H1 (cell line): ENCODE measurements around the gene FCHO1. TPM values are rescaled to one million over a fixed set of nuclear protein-coding genes. Genes with fewer than 3 reads are reported as not detected.
A peak's percentile ranks its signal among the peaks of the same experiment; 100 is the strongest.

Source experiments
- CTCF ChIA-PET: fragments of 300-600 bp; sonication (Branson Sonifier 250); formaldehyde crosslinking; loops from one replicate; lab custom pipeline; 2021; ENCODE audit not compliant: partially characterized antibody; lab: Charles Lee
- POLR2A ChIA-PET: fragments of 300-600 bp; sonication (Branson Sonifier 250); formaldehyde crosslinking; loops from one replicate; lab custom pipeline; 2021; ENCODE audit warnings: inconsistent platforms; ENCODE audit not compliant: partially characterized antibody; lab: Charles Lee
- DNase-seq, 2 experiments: peaks; one replicate each; pipeline versions ENCODE4 v3.0.0 to v3.0.0-alpha.2; 2010 to 2022; ENCODE audit warnings: low spot score in 2 of 2, low read depth in 1 of 2, mixed read lengths in 1 of 2
- FAIRE-seq: peaks from 2 replicates; lab custom pipeline; 2011; peaks lifted over from hg19 to GRCh38; lab: Jason Lieb, UNC
- H2AFZ ChIP-seq: 2 replicates; pipeline ENCODE4 v1.8.1; 2012; ENCODE audit warnings: low read length, inconsistent platforms
- H2AK5ac ChIP-seq: 2 replicates; pipeline ENCODE4 v1.6.1; 2013; ENCODE audit warnings: low read depth, low read length
- H2BK120ac ChIP-seq: replicated peaks from 2 replicates; pipeline ENCODE3; 2013; ENCODE audit warnings: low read depth, low read length, inconsistent platforms
- H2BK12ac ChIP-seq: 2 replicates; pipeline ENCODE4 v1.6.1; 2013; ENCODE audit warnings: low read depth, low read length
- H2BK15ac ChIP-seq: 2 replicates; pipeline ENCODE4 v1.6.1; 2013; ENCODE audit warnings: low read length
- H2BK20ac ChIP-seq: 2 replicates; pipeline ENCODE4 v1.6.1; 2013; ENCODE audit warnings: low read length
- H2BK5ac ChIP-seq: 2 replicates; pipeline ENCODE4 v1.6.1; 2013; ENCODE audit warnings: low read depth, low read length
- H3K14ac ChIP-seq: 2 replicates; pipeline ENCODE4 v1.6.1; 2013; ENCODE audit warnings: inconsistent platforms; ENCODE audit not compliant: insufficient read length
- H3K18ac ChIP-seq: 2 replicates; pipeline ENCODE4 v1.6.1; 2013; ENCODE audit warnings: low read length; ENCODE audit errors: extremely low read depth
- H3K23ac ChIP-seq: 2 replicates; pipeline ENCODE4 v1.6.1; 2013; ENCODE audit warnings: inconsistent platforms; ENCODE audit not compliant: insufficient read length
- H3K23me2 ChIP-seq: 2 replicates; pipeline ENCODE4 v1.6.1; 2013; ENCODE audit warnings: low read depth, low read length
- H3K27ac ChIP-seq: 2 replicates; pipeline ENCODE4 v1.6.1; 2011; ENCODE audit warnings: low read depth, low read length, inconsistent platforms
- H3K27me3 ChIP-seq, 4 experiments: replicated peaks in 1 of 4; 1 replicate in 1 of 4; 2 replicates in 3 of 4; pipeline versions ENCODE4 v1.6.1 to v1.8.1; 2011 to 2013; ENCODE audit warnings: low read length in 3 of 4, mild to moderate bottlenecking in 3 of 4, inconsistent platforms in 2 of 4, mixed read lengths in 2 of 4, moderate library complexity in 1 of 4; ENCODE audit not compliant: control insufficient read depth in 3 of 4, insufficient read depth in 3 of 4; ENCODE audit errors: extremely low read depth in 1 of 4
- H3K36me3 ChIP-seq, 4 experiments: 2 replicates each; pipeline versions ENCODE4 v1.6.1 to v1.8.1; 2011 to 2013; ENCODE audit warnings: mild to moderate bottlenecking in 4 of 4, low read length in 3 of 4, moderate library complexity in 2 of 4, control low read depth in 1 of 4, inconsistent platforms in 1 of 4; ENCODE audit not compliant: insufficient read depth in 4 of 4, control insufficient read depth in 2 of 4
- H3K4ac ChIP-seq: replicated peaks from 2 replicates; pipeline ENCODE3; 2013; ENCODE audit warnings: low read length, low read depth, mixed read lengths, inconsistent platforms; ENCODE audit not compliant: insufficient read length
- H3K4me1 ChIP-seq, 4 experiments: replicated peaks in 1 of 4; 1 replicate in 1 of 4; 2 replicates in 3 of 4; pipeline versions ENCODE4 v1.6.1 to v1.8.1; 2011 to 2013; ENCODE audit warnings: low read length in 3 of 4, inconsistent platforms in 2 of 4, mixed read lengths in 1 of 4; ENCODE audit not compliant: insufficient read depth in 4 of 4, control insufficient read depth in 3 of 4
- H3K4me2 ChIP-seq, 2 experiments: 2 replicates each; pipeline versions ENCODE4 v1.6.1 to v1.8.1; 2011 to 2013; ENCODE audit warnings: low read depth in 2 of 2, low read length in 2 of 2, control low read depth in 1 of 2, inconsistent platforms in 1 of 2, mild to moderate bottlenecking in 1 of 2; ENCODE audit not compliant: insufficient read depth in 1 of 2
- H3K4me3 ChIP-seq, 4 experiments: fragments of 200-600, 300-600 bp in 1 of 4; sonication (generic), shearing (Covaris generic), sonication (Bioruptor Twin) in 1 of 4; 2 replicates each; pipeline versions ENCODE4 v1.5.1 to v1.8.1; 2011 to 2016; ENCODE audit warnings: low read length in 4 of 4, low read depth in 3 of 4, control low read depth in 2 of 4, inconsistent platforms in 2 of 4, mild to moderate bottlenecking in 2 of 4, mixed read lengths in 1 of 4, moderate library complexity in 1 of 4; ENCODE audit not compliant: insufficient read depth in 2 of 4; ENCODE audit errors: extremely low read depth in 1 of 4
- H3K56ac ChIP-seq: replicated peaks from 2 replicates; pipeline ENCODE3; 2013; ENCODE audit warnings: low read depth, mild to moderate bottlenecking, mixed read lengths, low read length, inconsistent platforms; ENCODE audit not compliant: insufficient read length
- H3K79me1 ChIP-seq: 2 replicates; pipeline ENCODE4 v1.6.1; 2013; ENCODE audit warnings: low read depth, low read length, control low read depth
- H3K79me2 ChIP-seq, 2 experiments: 2 replicates each; pipeline versions ENCODE4 v1.6.1 to v1.8.1; 2012 to 2013; ENCODE audit warnings: low read length in 2 of 2, mild to moderate bottlenecking in 2 of 2, inconsistent platforms in 1 of 2; ENCODE audit not compliant: insufficient read depth in 2 of 2, control insufficient read depth in 1 of 2
- H3K9ac ChIP-seq, 4 experiments: replicated peaks in 1 of 4; 1 replicate in 1 of 4; 2 replicates in 3 of 4; pipeline versions ENCODE4 v1.6.1 to v1.8.1; 2011 to 2013; ENCODE audit warnings: low read depth in 3 of 4, low read length in 3 of 4, control low read depth in 2 of 4, mild to moderate bottlenecking in 2 of 4, moderate library complexity in 2 of 4, inconsistent platforms in 1 of 4; ENCODE audit errors: extremely low read depth in 1 of 4
- H3K9me3 ChIP-seq, 2 experiments: 2 replicates each; pipeline versions ENCODE4 v1.6.1 to v1.8.1; 2012 to 2013; ENCODE audit warnings: mild to moderate bottlenecking in 2 of 2, moderate library complexity in 2 of 2, control low read depth in 1 of 2, inconsistent platforms in 1 of 2, low read depth in 1 of 2, low read length in 1 of 2, mixed read lengths in 1 of 2; ENCODE audit not compliant: insufficient read depth in 2 of 2
- H4K20me1 ChIP-seq, 2 experiments: replicated peaks in 1 of 2; 2 replicates each; pipeline versions ENCODE3 to v1.8.1; 2011 to 2013; ENCODE audit warnings: inconsistent platforms in 2 of 2, low read length in 2 of 2, mild to moderate bottlenecking in 1 of 2; ENCODE audit not compliant: insufficient read depth in 2 of 2, control insufficient read depth in 1 of 2
- H4K5ac ChIP-seq: 2 replicates; pipeline ENCODE4 v1.6.1; 2013; ENCODE audit warnings: low read length, low read depth, mixed read lengths, inconsistent platforms; ENCODE audit not compliant: insufficient read length
- H4K8ac ChIP-seq: 2 replicates; pipeline ENCODE4 v1.8.0; 2013; ENCODE audit warnings: mild to moderate bottlenecking, moderate library complexity, low read length, inconsistent platforms; ENCODE audit not compliant: insufficient read depth; ENCODE audit errors: extremely low read depth
- H4K91ac ChIP-seq: replicated peaks from 2 replicates; pipeline ENCODE3; 2013; ENCODE audit warnings: low read length, mixed read lengths, inconsistent platforms; ENCODE audit not compliant: insufficient read length
- HDAC2 ChIP-seq, 2 experiments: fragments of 300-600 bp in 1 of 2; sonication (generic) in 1 of 2; IDR thresholded peaks; 2 replicates each; pipeline ENCODE4 v1.6.1; 2011 to 2012; ENCODE audit warnings: low read depth in 2 of 2, low read length in 2 of 2, mild to moderate bottlenecking in 2 of 2, moderate library complexity in 2 of 2, borderline replicate concordance in 1 of 2, inconsistent platforms in 1 of 2
- KDM4A ChIP-seq: IDR thresholded peaks from one replicate; pipeline ENCODE4 v1.7.1; 2012; ENCODE audit warnings: low read depth, mild to moderate bottlenecking, moderate library complexity, low read length, inconsistent platforms; ENCODE audit not compliant: severe bottlenecking
- SUZ12 ChIP-seq: fragments of 200-600 bp; sonication (generic); IDR thresholded peaks from 2 replicates; pipeline ENCODE4 v1.6.1; 2012; ENCODE audit warnings: mild to moderate bottlenecking, inconsistent platforms, low read length, moderate library complexity, mixed read lengths
- TAF7 ChIP-seq: optimal IDR thresholded peaks from 2 replicates; pipeline ENCODE3; 2011; ENCODE audit warnings: low read depth, mild to moderate bottlenecking, inconsistent platforms, low read length, moderate library complexity, borderline replicate concordance
- WGBS, 2 experiments: shearing (Covaris generic) in 1 of 2; methylation state at CpG; one replicate each; pipeline versions ENCODE4 v1.1.6 to v1.1.7; 2013 to 2015; ENCODE audit warnings: low lambda C conversion rate in 2 of 2, mixed read lengths in 2 of 2, inconsistent platforms in 1 of 2, low coverage in 1 of 2, missing lambda C conversion rate in 1 of 2; ENCODE audit not compliant: insufficient replicate concordance in 2 of 2, insufficient coverage in 1 of 2, insufficient read length in 1 of 2; ENCODE audit errors: extremely low coverage in 1 of 2, missing lambda C conversion rate in 1 of 2; 5-methylcytosine and 5-hydroxymethylcytosine counted together
- long read RNA-seq, 2 experiments: library from RNA in 1 of 2; library from capped mRNA in 1 of 2; stranded (forward); transcript quantifications; one replicate each; pipeline ENCODE4 v2.0.0, GENCODE V29; 2021; ENCODE audit warnings: inconsistent platforms in 1 of 2
- polyA minus RNA-seq, 3 experiments: library from RNA; depleted of rRNA, polyadenylated mRNA; stranded (reverse); fragments of >200 nt; gene quantifications; 1 replicate in 2 of 3; 2 replicates in 1 of 3; pipeline ENCODE4 v1.2.3, GENCODE V29; 2011
- polyA plus RNA-seq, 7 experiments: library from polyadenylated mRNA; depleted of rRNA in 3 of 7; stranded (reverse) in 5 of 7; unstranded in 2 of 7; fragments of >200 nt in 5 of 7; fragments of 200-250 nt in 2 of 7; gene quantifications; 1 replicate in 5 of 7; 2 replicates in 1 of 7; 4 replicates in 1 of 7; pipeline versions ENCODE4 v1.2.1 to v1.2.3, GENCODE V29; 2011 to 2013; ENCODE audit warnings: missing spikeins in 2 of 7, mixed read lengths in 2 of 7
- total RNA-seq: library from RNA; stranded (reverse); fragmentation: NEBNext Ultra II Directional; extraction: Animal tissue kit (Norgen Biotek cat#: 25700); gene quantifications from 2 replicates; pipeline ENCODE4 v1.2.1, GENCODE V29; 2021

The FCHO1 gene, protein sequence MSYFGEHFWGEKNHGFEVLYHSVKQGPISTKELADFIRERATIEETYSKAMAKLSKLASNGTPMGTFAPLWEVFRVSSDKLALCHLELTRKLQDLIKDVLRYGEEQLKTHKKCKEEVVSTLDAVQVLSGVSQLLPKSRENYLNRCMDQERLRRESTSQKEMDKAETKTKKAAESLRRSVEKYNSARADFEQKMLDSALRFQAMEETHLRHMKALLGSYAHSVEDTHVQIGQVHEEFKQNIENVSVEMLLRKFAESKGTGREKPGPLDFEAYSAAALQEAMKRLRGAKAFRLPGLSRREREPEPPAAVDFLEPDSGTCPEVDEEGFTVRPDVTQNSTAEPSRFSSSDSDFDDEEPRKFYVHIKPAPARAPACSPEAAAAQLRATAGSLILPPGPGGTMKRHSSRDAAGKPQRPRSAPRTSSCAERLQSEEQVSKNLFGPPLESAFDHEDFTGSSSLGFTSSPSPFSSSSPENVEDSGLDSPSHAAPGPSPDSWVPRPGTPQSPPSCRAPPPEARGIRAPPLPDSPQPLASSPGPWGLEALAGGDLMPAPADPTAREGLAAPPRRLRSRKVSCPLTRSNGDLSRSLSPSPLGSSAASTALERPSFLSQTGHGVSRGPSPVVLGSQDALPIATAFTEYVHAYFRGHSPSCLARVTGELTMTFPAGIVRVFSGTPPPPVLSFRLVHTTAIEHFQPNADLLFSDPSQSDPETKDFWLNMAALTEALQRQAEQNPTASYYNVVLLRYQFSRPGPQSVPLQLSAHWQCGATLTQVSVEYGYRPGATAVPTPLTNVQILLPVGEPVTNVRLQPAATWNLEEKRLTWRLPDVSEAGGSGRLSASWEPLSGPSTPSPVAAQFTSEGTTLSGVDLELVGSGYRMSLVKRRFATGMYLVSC
- total RNA-seq: 25.9 and 27.0 TPM in 2 replicates
- 13.0 and 19.5 TPM in 2 replicates for polyA plus RNA-seq (2011; rRNA removed)
- 7.2 TPM for polyA plus RNA-seq (2011; cell fraction: cytosol; rRNA removed)
- 18.3 TPM for polyA plus RNA-seq (2011; cell fraction: nucleus; rRNA removed)
- polyA plus RNA-seq (2012, experiment 1 of 2): 16.1 to 33.3 TPM (median 30.3 TPM) in 4 replicates
- 31.0 TPM for polyA plus RNA-seq (2012, experiment 2 of 2)
- 32.3 TPM for polyA plus RNA-seq (2013, experiment 1 of 2)
- 30.1 TPM for polyA plus RNA-seq (2013, experiment 2 of 2)
- 7.4 and 12.0 TPM in 2 replicates for polyA minus RNA-seq (2011; rRNA and poly(A)+ RNA removed)
- polyA minus RNA-seq (2011; cell fraction: cytosol; rRNA and poly(A)+ RNA removed): 10.9 TPM
- polyA minus RNA-seq (2011; cell fraction: nucleus; rRNA and poly(A)+ RNA removed): 27.5 TPM
- long read RNA-seq, experiment 1, partial matches to known transcripts: 41 of 49 reads
- long read RNA-seq, experiment 1, other reads (novel, unspliced or antisense): 8 of 49 reads
- long read RNA-seq, experiment 2, partial matches to known transcripts: 15 of 18 reads
- long read RNA-seq, experiment 2, other reads (novel, unspliced or antisense): 3 of 18 reads

DNA sequence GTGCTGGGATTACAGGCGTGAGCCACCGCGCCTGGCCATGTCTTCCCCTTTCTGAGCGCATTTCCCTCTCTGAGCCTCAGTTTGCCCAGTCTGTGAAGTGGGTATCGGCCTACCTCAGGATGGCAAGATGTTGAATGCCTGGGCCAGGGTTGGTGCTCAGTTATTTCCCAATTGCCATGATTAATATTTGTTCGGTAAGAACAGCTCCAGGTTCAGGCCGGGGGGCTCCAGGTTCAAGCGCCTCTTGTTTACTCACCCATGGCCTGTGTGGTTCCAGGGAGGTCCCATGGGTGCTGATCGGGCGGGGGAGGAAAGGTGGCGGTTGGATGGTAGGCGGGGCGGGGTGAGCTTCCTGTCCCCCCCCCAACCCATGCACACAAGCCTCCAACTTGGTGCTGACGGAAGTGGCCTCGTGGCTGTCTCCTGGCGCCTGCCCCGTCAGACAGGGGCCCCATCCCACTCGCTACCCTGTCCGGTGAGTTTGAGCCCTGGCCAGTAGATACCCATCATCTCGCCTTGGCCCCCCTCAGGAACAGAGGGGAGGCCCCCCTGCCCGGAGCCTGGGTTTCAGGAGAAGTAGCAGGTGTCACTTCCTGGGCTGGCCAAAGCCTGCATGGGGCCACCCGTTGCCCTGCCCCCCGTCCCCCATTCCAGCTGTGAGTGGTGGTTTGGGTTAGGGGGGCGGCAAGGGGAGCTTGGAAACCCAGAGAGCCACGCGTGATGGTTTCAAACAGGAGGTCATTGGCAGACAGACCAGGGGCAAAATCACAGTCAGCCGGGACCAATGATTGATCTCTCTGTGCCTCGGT is at the start of gene FCHO1:
FCHO1 (plus strand) TSS at position 375 of the 809 bp plus-strand sequence. CDS start 3,688 bp downstream, outside the sequence.
- H2BK120ac ChIP-seq: no peak within 1 kb of the TSS
- no peaks in the 10 kb centered on the region for H3K79me2 ChIP-seq
- no peak within 1 kb of the TSS for H3K18ac ChIP-seq
- no peak within 1 kb of the TSS for H3K9ac ChIP-seq
- H3K23me2 ChIP-seq: peaks cover 5% of the 10 kb centered on the region; the same call in 1 of the 2 replicates
- no peak within 1 kb of the TSS for H2BK20ac ChIP-seq
- H3K9me3 ChIP-seq: no peaks in the 10 kb centered on the region
- no peak within 1 kb of the TSS for H3K56ac ChIP-seq
- H2BK5ac ChIP-seq: no peak within 1 kb of the TSS
- ChIA-PET POLR2A (interaction anchor here (1.2 to 2.7 kb wide), 2 partner anchors 11 to 216 kb away, joined by 3 to 9 read pairs; partner anchors contain the start of gene KCNN1), CTCF (interaction anchor here (1.5 to 4.1 kb wide), 3 partner anchors 16 to 26 kb away, joined by 5 to 17 read pairs (median 13); no protein-coding TSS in a partner anchor)
- 87% methylated on average over 26 of the region's 28 CpGs; no CpG with 5 or more reads in 1 of the 2 experiments for WGBS, 2 experiments
- peaks cover 0 to 14% (median under 1%) of the 10 kb centered on the region in 4 experiments; a peak in 4 of 7 replicates for H3K4me1 ChIP-seq
- no peak within 1 kb of the TSS for H3K4me2 ChIP-seq
- no peak within 1 kb of the TSS for H2BK12ac ChIP-seq
- H3K14ac ChIP-seq: no peak within 1 kb of the TSS
- H2AK5ac ChIP-seq: no peak within 1 kb of the TSS
- H2AFZ ChIP-seq: no peak within 1 kb of the TSS
- no peak within 1 kb of the TSS for H2BK15ac ChIP-seq
- no peak within 1 kb of the TSS for H3K27ac ChIP-seq
- peak within 1 kb of the TSS; percentile 3; the same call in 1 of the 2 replicates for H4K8ac ChIP-seq
- H4K5ac ChIP-seq: no peak within 1 kb of the TSS
- no peak within 1 kb of the TSS for H3K4me3 ChIP-seq
- H4K20me1 ChIP-seq: peaks cover 0 to 3% of the 10 kb centered on the region in 2 experiments
- DNase-seq: no peak
- H3K27me3 ChIP-seq: no peaks in the 10 kb centered on the region
- no peaks in the 10 kb centered on the region for H3K36me3 ChIP-seq
- H4K91ac ChIP-seq: no peak within 1 kb of the TSS
- H3K79me1 ChIP-seq: no peaks in the 10 kb centered on the region; the same call in 1 of the 2 replicates
- no peak within 1 kb of the TSS for H3K23ac ChIP-seq
- no peak within 1 kb of the TSS for H3K4ac ChIP-seq
- FAIRE-seq: no peak
- TF ChIP-seq TAF7 (no peak), HDAC2 (IDR thresholded peaks at IDR 0.05; ENCODE audit: borderline replicate concordance in 1 of 2, low read depth in 2 of 2, low read length in 2 of 2) (no peak), KDM4A (no peak), SUZ12 (no peak)
